Motor neuron (in vitro differentiated cells): Measurements from ENCODE around the gene TMEM8B. TPM values are rescaled to one million over a fixed set of nuclear protein-coding genes. Genes with fewer than 3 reads are reported as not detected.

Experiments used
- ATAC-seq, 8 experiments: fragments of 200-7000 bp; cut with Tn5 transposase; replicated peaks in 6 of 8; 2 replicates each; pipeline ENCODE4 v1.8.0; 2021; ENCODE audit warnings: mild to moderate bottlenecking in 8 of 8, moderate library complexity in 8 of 8
- H3K27ac ChIP-seq, 2 donors: fragments of 250-450 bp; sonication (Bioruptor Pico); 2 replicates each; pipeline ENCODE4 v1.9.0; 2021; ENCODE audit warnings: antibody characterized with exemption in 2 of 2, mild to moderate bottlenecking in 2 of 2, moderate library complexity in 1 of 2
- H3K4me1 ChIP-seq, 2 donors: fragments of 250-450 bp; sonication (Bioruptor Pico); replicated peaks in 1 of 2; 2 replicates each; pipeline ENCODE4 v1.6.1; 2021; ENCODE audit warnings: antibody characterized with exemption in 2 of 2, mild to moderate bottlenecking in 2 of 2, moderate library complexity in 1 of 2
- H3K4me3 ChIP-seq, 5 donors: fragments of 250-450 bp; sonication (Bioruptor Pico); 2 replicates each; pipeline ENCODE4 v1.9.0; 2021; ENCODE audit warnings: antibody characterized with exemption in 5 of 5, mild to moderate bottlenecking in 5 of 5, moderate library complexity in 4 of 5
- WGBS, 10 experiments: fragments of 450-650 bp; shearing (Covaris generic); methylation state at CpG; one replicate each; pipeline ENCODE4 v1.0.0; 2022; 5-methylcytosine and 5-hydroxymethylcytosine counted together
- in situ Hi-C, 9 experiments: fragments of 400-800 bp; cut with MboI; loops; one replicate each; pipeline ENCODE4 v1.15.0; 2021; ENCODE audit warnings: low sequenced_read_pairs in 9 of 9, low pct_unique_long_range_greater_than_20kb in 2 of 9; ENCODE audit not compliant: unreplicated experiment in 9 of 9
- total RNA-seq, 8 experiments: library from RNA; unstranded; fragments of 300-600 nt; gene quantifications; 2 replicates each; pipeline versions ENCODE4 v1.2.3 to v1.2.4, GENCODE V29; 2022

Gene TMEM8B
- total RNA-seq, 8 experiments from 2014 or later: 2.4 to 17.0 (median 13.2) TPM

- no peak overlapping the region for H3K4me3 ChIP-seq
- in situ Hi-C loops: no loop called here
- H3K4me1 ChIP-seq: peaks cover 9 to 10% of the 10 kb centered on the region in 2 donors
- no peak overlapping the region for H3K27ac ChIP-seq
- 80% methylated on average over 1 to 2 of the region's 3 CpGs; no CpG with 5 or more reads in 8 of the 10 experiments for WGBS, 10 experiments
- ATAC-seq: peak in 3 of 8 experiments; percentile 76 to 98 (median 93)
Measured at GRCh38 chr9:35835216-35835632, 6.2 kb downstream of the TMEM8B start.

- no peak overlapping the region for H3K27ac ChIP-seq
- ATAC-seq: no peak
- in situ Hi-C loops: no loop called here
- H3K4me1 ChIP-seq: peaks cover 3 to 6% of the 10 kb centered on the region in 2 donors
- 72 to 100% (median 86%) methylated on average over 1 to 2 of the region's 2 CpGs; no CpG with 5 or more reads in 5 of the 10 experiments for WGBS, 10 experiments
- H3K4me3 ChIP-seq: no peak overlapping the region
Measured at GRCh38 chr9:35835766-35836165, 6.7 kb downstream of the TMEM8B start.

GRCh38 chr9:35836595-35836994 is 7.6 kb downstream of the TMEM8B start:
- Histone ChIP-seq H3K27ac (no peak overlapping the region), H3K4me3 (no peak overlapping the region), H3K4me1 (no peaks in the 10 kb centered on the region)
- ATAC-seq: no peak
- 82 to 100% (median 96%) methylated on average over 1 to 5 of the region's 5 CpGs; no CpG with 5 or more reads in 7 of the 10 experiments for WGBS, 10 experiments
- in situ Hi-C loops: no loop called here

GRCh38 chr9:35839926-35840325 is 10.9 kb downstream of the TMEM8B start:
- in situ Hi-C loops: no loop called here
- H3K4me3 ChIP-seq: no peak overlapping the region
- no peak overlapping the region for H3K27ac ChIP-seq
- H3K4me1 ChIP-seq: no peaks in the 10 kb centered on the region
- no peak for ATAC-seq
- WGBS, 10 experiments: 80 to 100% (median 91%) methylated on average over 1 to 5 of the region's 5 CpGs; no CpG with 5 or more reads in 6 of the 10 experiments

- WGBS, 10 experiments: 80 to 96% (median 94%) methylated on average over 1 to 5 of the region's 15 CpGs; no CpG with 5 or more reads in 6 of the 10 experiments
- no peak for ATAC-seq
- Histone ChIP-seq H3K4me1 (no peaks in the 10 kb centered on the region), H3K4me3 (no peak overlapping the region), H3K27ac (no peak overlapping the region)
- in situ Hi-C loops: no loop called here
Measured at GRCh38 chr9:35840881-35841644, 12.0 kb downstream of the TMEM8B start.

GRCh38 chr9:35841645-35841900 is 12.5 kb downstream of the TMEM8B start:
- no peak overlapping the region for H3K27ac ChIP-seq
- WGBS, 10 experiments: 89% methylated on average over 3 of the region's 5 CpGs; no CpG with 5 or more reads in 9 of the 10 experiments
- no peak overlapping the region for H3K4me3 ChIP-seq
- no peak for ATAC-seq
- no peaks in the 10 kb centered on the region for H3K4me1 ChIP-seq
- in situ Hi-C loops: no loop called here

- no peak overlapping the region for H3K4me3 ChIP-seq
- 60 to 100% (median 95%) methylated on average over 1 to 6 of the region's 17 CpGs; no CpG with 5 or more reads in 5 of the 10 experiments for WGBS, 10 experiments
- H3K4me1 ChIP-seq: no peaks in the 10 kb centered on the region
- H3K27ac ChIP-seq: no peak overlapping the region
- in situ Hi-C loops: no loop called here
- no peak for ATAC-seq
Measured at GRCh38 chr9:35842020-35842745, 13.2 kb downstream of the TMEM8B start.

- in situ Hi-C loops: no loop called here
- ATAC-seq: no peak
- H3K4me3 ChIP-seq: no peak overlapping the region
- WGBS, 10 experiments: 66 to 100% (median 87%) methylated on average over 1 to 3 of the region's 3 CpGs; no CpG with 5 or more reads in 1 of the 10 experiments
- H3K4me1 ChIP-seq: no peaks in the 10 kb centered on the region
- H3K27ac ChIP-seq: no peak overlapping the region
Measured at GRCh38 chr9:35842795-35843194, 13.8 kb downstream of the TMEM8B start.

GRCh38 chr9:35844628-35845270 is 15.7 kb downstream of the TMEM8B start:
- no peak overlapping the region for H3K27ac ChIP-seq
- no peaks in the 10 kb centered on the region for H3K4me1 ChIP-seq
- ATAC-seq: peak in 3 of 8 experiments; percentile 24 to 66 (median 43)
- WGBS, 10 experiments: 4 to 81% (median 65%) methylated on average over 1 to 7 of the region's 7 CpGs
- no peak overlapping the region for H3K4me3 ChIP-seq
- in situ Hi-C loops: no loop called here

- 66 to 100% (median 100%) methylated on average over 1 to 10 of the region's 53 CpGs; no CpG with 5 or more reads in 5 of the 10 experiments for WGBS, 10 experiments
- H3K4me3 ChIP-seq: no peak overlapping the region
- H3K4me1 ChIP-seq: no peaks in the 10 kb centered on the region
- in situ Hi-C loops: no loop called here
- H3K27ac ChIP-seq: no peak overlapping the region
- no peak for ATAC-seq
Measured at GRCh38 chr9:35845824-35846771, 17.1 kb downstream of the TMEM8B start.

- in situ Hi-C loops: no loop called here
- Histone ChIP-seq H3K27ac (no peak overlapping the region), H3K4me1 (no peaks in the 10 kb centered on the region), H3K4me3 (no peak overlapping the region)
- ATAC-seq: peak in 3 of 8 experiments; percentile 72 to 75 (median 75)
- 5 to 89% (median 80%) methylated on average over 1 to 4 of the region's 4 CpGs; no CpG with 5 or more reads in 3 of the 10 experiments for WGBS, 10 experiments
Measured at GRCh38 chr9:35847792-35848572, 19.0 kb downstream of the TMEM8B start.
